GM21515 (cell line): ENCODE measurements around the gene TCOF1.

Source experiments
- ATAC-seq: cut with Tn5 transposase; IDR thresholded peaks from one replicate; pipeline ENCODE4 v1.9.1; 2021; ENCODE audit not compliant: unreplicated experiment

The TCOF1 gene

GRCh38 chr5:150391064-150391834, 33.8 kb downstream of the TCOF1 start:
- no peak for ATAC-seq

GRCh38 chr5:150391986-150392385, 34.5 kb downstream of the TCOF1 start:
- ATAC-seq, result no peak

DNA sequence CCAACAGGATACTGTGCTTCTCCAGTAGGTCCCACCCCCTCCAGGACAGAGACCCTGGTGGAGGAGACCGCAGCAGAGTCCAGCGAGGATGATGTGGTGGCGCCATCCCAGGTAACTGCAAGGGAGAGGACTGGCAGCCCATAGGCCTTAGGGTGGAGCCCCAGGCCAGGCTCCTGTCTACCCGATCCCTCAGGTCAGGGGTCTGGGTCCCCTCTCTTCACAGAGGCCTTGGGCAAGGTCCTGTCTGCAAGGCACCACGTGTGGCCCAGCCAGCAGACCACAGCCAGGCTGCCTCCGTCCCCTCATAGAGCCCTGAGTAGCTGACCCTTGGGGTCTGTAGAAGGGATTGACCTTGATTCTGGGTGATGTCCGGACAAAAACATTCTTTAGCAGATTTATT, 35.2 kb downstream of the TCOF1 start:
- ATAC-seq, result no peak

DNA sequence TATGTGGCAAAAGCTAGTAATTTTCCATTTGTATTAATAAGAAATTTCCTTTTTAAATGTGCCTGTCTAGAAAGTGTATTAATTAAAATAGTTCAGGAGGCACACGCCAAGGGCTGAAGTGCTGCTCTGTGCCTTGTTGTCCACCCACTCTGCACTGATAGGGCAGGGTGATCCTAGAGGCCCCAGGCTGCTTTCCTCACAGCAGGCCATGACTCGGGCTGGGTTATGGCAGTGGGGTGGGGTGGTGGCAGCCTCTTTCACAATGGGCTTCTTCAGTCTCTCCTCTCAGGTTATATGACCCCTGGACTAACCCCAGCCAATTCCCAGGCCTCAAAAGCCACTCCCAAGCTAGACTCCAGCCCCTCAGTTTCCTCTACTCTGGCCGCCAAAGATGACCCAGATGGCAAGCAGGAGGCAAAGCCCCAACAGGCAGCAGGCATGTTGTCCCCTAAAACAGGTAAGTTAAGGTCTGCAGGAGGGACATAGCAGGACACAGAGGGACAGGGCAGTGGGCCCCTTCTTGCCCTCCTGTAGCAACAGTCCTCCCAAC, 35.7 kb downstream of the TCOF1 start:
- ATAC-seq, result no peak

- no peak for ATAC-seq
Measured at GRCh38 chr5:150394131-150394530, 36.6 kb downstream of the TCOF1 start.

GRCh38 chr5:150394912-150395687, 37.6 kb downstream of the TCOF1 start:
- no peak for ATAC-seq

DNA sequence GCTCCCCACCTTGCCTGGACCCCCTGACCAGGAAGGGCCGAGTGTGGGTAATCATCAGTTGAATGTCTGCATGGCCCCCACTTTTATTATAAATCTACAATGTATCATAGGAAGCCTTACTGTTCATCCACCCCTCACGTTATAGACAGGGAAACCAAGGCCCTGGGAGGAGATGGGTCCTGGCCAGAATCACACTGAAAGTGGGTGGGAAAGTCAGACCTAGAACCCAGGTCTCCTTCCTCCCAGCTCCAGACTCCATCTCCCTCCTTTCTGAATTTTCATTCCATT, 38.1 kb downstream of the TCOF1 start:
- ATAC-seq, result no peak

GRCh38 chr5:150396267-150396666, 38.8 kb downstream of the TCOF1 start:
- no peak for ATAC-seq

DNA sequence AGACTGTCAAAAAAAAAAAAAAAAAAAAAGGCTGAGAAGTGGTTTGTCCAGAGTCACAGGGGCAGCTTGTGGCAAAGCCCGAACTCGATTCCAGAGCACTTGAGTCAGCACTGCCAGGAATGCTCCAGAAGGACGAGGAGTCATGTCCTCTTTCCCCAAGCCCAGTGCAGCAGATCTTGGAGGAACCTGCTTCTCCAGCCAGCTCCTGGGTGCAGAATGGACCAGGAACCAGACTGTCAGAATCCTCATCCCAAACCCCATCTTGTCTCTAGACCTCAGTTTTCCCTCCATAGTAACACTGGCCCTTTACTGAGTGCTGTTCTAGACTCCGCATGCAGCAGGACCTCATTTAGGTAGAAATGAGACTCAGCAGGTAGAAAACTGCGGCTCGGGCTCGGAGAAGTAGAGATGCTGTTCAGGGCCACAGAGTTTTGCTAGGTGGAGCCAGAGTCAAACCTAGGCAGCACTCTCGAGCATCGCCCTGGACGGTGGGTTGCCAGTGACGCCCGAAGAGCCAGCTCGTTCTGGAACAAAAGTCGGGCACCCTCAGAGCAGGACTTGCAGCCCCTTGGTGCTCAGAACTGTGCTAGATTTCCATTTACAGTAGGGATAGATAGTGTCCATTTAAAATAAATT, 39.8 kb downstream of the TCOF1 start:
- no peak for ATAC-seq

GRCh38 chr5:150397782-150398721, 40.6 kb downstream of the TCOF1 start:
- ATAC-seq, result no peak

DNA sequence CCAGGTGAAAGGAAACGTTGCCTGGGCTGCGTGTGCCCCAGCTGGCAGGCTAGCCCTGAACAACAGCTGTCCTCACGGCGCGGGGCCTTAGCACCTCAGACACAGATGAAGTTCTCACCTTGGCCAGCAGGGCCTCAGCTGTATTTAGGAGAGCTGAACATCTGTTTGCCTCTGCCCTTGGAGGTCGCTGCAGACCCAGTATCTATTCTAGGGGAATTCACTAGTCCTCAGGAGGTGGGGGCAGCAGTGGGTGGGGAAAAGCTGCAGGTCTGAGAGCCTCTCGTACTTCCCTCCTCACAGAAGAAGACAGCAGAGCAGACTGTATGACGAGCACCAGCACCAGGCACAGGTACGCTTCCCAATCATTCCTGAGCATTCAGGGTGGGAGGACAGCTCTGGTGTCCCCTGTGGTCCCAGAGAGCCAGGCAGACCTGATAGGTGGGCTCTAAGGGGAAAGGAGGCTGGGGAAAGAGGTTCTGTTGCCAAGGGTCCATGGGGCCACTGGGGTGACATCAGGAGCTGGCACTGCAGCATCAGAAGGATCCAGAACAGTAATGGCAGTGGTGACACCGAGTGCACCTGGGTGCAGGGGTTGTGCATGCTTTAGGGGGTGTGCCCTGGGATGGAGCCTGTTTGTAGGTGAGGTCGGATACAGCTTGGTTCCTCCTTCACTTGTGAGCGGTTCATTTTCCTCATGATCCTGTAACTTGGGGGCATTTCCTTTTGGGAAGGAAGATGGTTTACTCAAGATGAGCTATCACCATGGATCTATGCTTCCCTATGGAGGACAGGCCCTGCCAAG, 41.4 kb downstream of the TCOF1 start:
- ATAC-seq, result peak; percentile 49

- no peak for ATAC-seq
Measured at GRCh38 chr5:150399524-150400211, 42.2 kb downstream of the TCOF1 start.

DNA sequence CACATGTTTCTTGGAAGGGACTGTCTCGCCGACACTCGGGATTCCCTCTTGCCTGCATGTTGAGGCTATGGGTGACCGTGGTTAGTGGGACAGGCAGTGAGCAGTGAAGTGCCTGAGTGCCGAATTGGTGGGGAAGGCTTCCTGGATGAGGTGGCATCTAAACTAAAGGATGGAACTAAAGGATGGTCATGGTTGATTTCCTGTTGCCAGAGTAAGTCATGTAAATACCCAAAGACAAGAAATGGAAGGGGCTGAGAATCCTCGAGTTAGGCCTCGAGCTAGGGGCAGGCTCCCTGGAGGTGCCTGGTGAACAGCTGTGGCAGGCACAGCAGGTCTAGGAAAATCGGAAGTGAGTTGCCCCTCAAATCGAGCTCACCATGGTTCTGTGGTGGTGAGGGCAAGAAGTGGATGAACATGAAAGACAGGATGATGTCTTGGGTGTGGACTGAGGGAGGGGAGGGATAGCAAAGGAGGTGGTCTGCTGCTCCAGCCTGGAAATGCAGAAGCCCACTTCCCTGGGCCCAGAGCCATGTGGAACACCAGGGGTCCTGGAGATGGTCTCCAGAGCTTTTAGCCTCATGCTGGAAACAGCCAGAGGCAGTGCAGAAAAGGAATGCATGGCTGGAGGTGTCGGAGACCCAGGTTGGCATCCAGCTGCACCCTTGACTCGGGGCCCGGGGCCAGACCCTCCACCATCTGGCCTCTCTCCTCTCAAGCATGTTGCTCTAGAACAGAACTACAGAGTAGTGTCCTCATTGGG, 43.0 kb downstream of the TCOF1 start:
- ATAC-seq, result no peak

GRCh38 chr5:150401076-150401375, 43.5 kb downstream of the TCOF1 start:
- ATAC-seq, result no peak

GRCh38 chr5:150401376-150402228, 44.1 kb downstream of the TCOF1 start:
- no peak for ATAC-seq

- ATAC-seq, result no peak
Measured at GRCh38 chr5:150402229-150402773, 44.8 kb downstream of the TCOF1 start.

- ATAC-seq, result no peak
Measured at GRCh38 chr5:150402901-150403342, 45.4 kb downstream of the TCOF1 start.

GRCh38 chr5:150404121-150404520, 46.6 kb downstream of the TCOF1 start:
- ATAC-seq, result no peak
